ENCODE results near the gene JPT1. TPM values are rescaled to one million over a fixed set of nuclear protein-coding genes. Genes with fewer than 3 reads are reported as not detected.
"Not testable (repeated sequence)": the region's sequence is repeated elsewhere in the genome, so short reads cannot be mapped to it uniquely, and the experiment has no call there.

Gene JPT1
- total RNA-seq, 2 donors from 2014 or later: 191 to 343 TPM

DNA sequence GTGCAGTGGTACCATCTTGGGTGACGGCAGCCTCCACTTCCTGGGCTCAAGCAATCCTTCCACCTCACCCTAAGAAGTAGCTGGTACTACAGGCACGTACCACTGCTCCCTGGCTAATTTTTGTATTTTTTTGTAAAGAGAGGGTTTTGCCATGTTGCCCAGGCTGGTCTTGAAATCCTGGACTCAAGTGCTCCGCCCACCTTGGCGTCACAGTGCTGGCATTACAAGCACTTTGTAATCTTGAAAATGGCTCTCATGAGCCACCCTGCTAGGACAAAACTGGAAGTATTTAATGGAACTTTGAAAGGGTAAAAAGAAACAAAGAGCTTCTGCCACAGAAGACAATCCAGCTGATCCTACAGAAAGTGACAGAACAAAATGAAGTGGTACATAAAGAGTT is 19.2 kb upstream of the JPT1 start:
- no peak for ATAC-seq (replicated peaks)
- H3K4me3 Mint-ChIP-seq: no peak overlapping the region
- H3K27ac Mint-ChIP-seq: no peak overlapping the region
- peaks cover 100% of the 10 kb centered on the region for H3K36me3 Mint-ChIP-seq (ENCODE audit: low read depth)
- no peaks in the 10 kb centered on the region for H3K9me3 Mint-ChIP-seq
- peaks cover 4% of the 10 kb centered on the region for H3K4me1 Mint-ChIP-seq
- no peaks in the 10 kb centered on the region for H3K27me3 Mint-ChIP-seq

DNA sequence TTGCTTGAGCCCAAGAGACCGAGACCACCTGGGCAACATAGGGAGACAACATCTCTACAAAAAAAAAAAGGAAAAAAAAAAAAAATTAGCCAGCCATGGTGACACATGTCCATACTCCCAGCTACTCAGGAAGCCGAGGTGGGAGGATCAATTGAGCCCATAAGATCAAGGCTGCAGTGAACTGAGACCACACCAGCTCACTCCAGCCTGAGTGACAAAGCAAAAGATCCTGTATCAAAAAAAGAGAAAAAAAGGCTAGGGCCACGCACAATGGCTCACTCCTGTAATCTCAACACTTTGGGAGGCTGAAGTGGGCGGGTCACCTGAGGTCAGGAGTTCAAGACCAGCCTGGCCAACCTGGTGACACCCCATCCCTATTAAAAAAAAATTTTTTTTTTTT is 14.7 kb upstream of the JPT1 start:
- ATAC-seq (replicated peaks): no peak
- peaks cover 100% of the 10 kb centered on the region for H3K36me3 Mint-ChIP-seq (ENCODE audit: low read depth)
- no peaks in the 10 kb centered on the region for H3K27me3 Mint-ChIP-seq
- no peak overlapping the region for H3K27ac Mint-ChIP-seq
- H3K4me1 Mint-ChIP-seq: peaks cover 4% of the 10 kb centered on the region
- no peak overlapping the region for H3K4me3 Mint-ChIP-seq
- no peaks in the 10 kb centered on the region for H3K9me3 Mint-ChIP-seq

GRCh38 chr17:75164606-75165005 is 10.3 kb upstream of the JPT1 start:
- not testable (repeated sequence) for H3K9me3 Mint-ChIP-seq; H3K27ac Mint-ChIP-seq; H3K4me1 Mint-ChIP-seq; H3K4me3 Mint-ChIP-seq; H3K27me3 Mint-ChIP-seq; ATAC-seq (replicated peaks)
- H3K36me3 Mint-ChIP-seq (ENCODE audit: low read depth): peaks cover 61% of the 10 kb centered on the region

DNA sequence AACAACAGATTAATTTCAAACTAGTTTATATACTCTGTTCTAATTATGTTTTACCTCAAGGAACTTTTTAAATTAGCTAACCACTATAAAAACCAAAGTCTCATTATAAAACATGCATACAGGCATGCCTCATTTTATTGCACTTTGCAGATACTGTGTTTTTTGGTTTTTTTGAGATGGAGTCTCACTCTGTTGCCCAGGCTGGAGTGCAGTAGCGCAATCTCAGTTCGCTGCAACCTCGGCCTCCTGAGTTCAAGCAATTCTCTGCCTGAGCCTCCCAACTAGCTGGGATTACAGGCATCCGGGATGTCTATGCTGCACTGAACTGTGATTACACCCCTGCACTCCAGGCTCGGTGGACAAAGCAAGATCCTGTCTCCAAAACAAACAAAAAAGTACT is 8.8 kb upstream of the JPT1 start:
- Mint-ChIP-seq H3K9me3 (no peaks in the 10 kb centered on the region), H3K27me3 (no peaks in the 10 kb centered on the region), H3K27ac (no peak overlapping the region)

DNA sequence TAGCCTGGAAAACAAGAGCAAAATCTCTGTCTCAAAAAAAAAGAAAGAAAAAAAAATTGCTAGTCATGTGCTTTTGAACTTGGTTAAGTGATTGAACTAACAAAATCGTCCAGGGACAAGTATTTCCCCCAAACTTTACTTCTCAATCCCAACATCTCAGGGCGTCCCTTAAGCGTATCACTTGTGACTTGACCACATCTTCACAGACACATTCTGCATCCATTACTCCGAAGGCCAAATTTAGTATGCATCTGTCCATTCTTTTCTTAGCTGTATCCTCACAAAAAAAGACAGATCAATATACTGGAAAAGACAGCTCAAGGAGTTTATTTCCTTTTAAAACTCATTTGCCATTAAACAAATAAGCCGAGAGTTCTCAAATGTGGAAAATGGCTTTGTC is 5.9 kb upstream of the JPT1 start:
- Mint-ChIP-seq H3K4me1 (peaks cover 8% of the 10 kb centered on the region), H3K4me3 (no peak overlapping the region), H3K27me3 (no peaks in the 10 kb centered on the region), H3K9me3 (no peaks in the 10 kb centered on the region), H3K27ac (no peak overlapping the region), H3K36me3 (ENCODE audit: low read depth) (peaks cover 17% of the 10 kb centered on the region)
- ATAC-seq (replicated peaks): no peak

More for the DNA sequence above, 8.8 kb upstream of the JPT1 start:
- no peak for ATAC-seq (replicated peaks)
- Mint-ChIP-seq H3K36me3 (ENCODE audit: low read depth) (peaks cover 46% of the 10 kb centered on the region), H3K4me3 (no peak overlapping the region), H3K4me1 (no peaks in the 10 kb centered on the region)

- peak overlapping the region; percentile 72 for H3K27ac Mint-ChIP-seq
- ATAC-seq (replicated peaks): peak; percentile 42
- H3K9me3 Mint-ChIP-seq: no peaks in the 10 kb centered on the region
- no peak overlapping the region for H3K4me3 Mint-ChIP-seq
- peaks cover 13% of the 10 kb centered on the region for H3K36me3 Mint-ChIP-seq (ENCODE audit: low read depth)
- no peaks in the 10 kb centered on the region for H3K27me3 Mint-ChIP-seq
- H3K4me1 Mint-ChIP-seq: peaks cover 13% of the 10 kb centered on the region
These were observed 5.1 kb upstream of the JPT1 start for GRCh38 chr17:75159196-75160031.

GRCh38 chr17:75158480-75158879 is 4.2 kb upstream of the JPT1 start:
- not testable (repeated sequence) for H3K27me3 Mint-ChIP-seq; H3K27ac Mint-ChIP-seq; H3K9me3 Mint-ChIP-seq; H3K4me3 Mint-ChIP-seq; ATAC-seq (replicated peaks)
- peaks cover 13% of the 10 kb centered on the region for H3K4me1 Mint-ChIP-seq
- peaks cover 11% of the 10 kb centered on the region for H3K36me3 Mint-ChIP-seq (ENCODE audit: low read depth)

GRCh38 chr17:75155191-75155601 is 884 bp upstream of the JPT1 start:
- Mint-ChIP-seq H3K4me1 (peaks cover 26% of the 10 kb centered on the region), H3K4me3 (peak overlapping the region; percentile 94), H3K27ac (peak overlapping the region; percentile 85), H3K36me3 (ENCODE audit: low read depth) (peaks cover 32% of the 10 kb centered on the region), H3K9me3 (no peaks in the 10 kb centered on the region), H3K27me3 (no peaks in the 10 kb centered on the region)
- ATAC-seq (replicated peaks): no peak

GRCh38 chr17:75153780-75154194 is 525 bp downstream of the JPT1 start:
- Mint-ChIP-seq H3K4me1 (peaks cover 32% of the 10 kb centered on the region), H3K36me3 (ENCODE audit: low read depth) (peaks cover 44% of the 10 kb centered on the region), H3K4me3 (peak overlapping the region; percentile 94), H3K27ac (peak overlapping the region; percentile 85), H3K9me3 (no peaks in the 10 kb centered on the region), H3K27me3 (no peaks in the 10 kb centered on the region)
- peak; percentile 1 for ATAC-seq (replicated peaks)

DNA sequence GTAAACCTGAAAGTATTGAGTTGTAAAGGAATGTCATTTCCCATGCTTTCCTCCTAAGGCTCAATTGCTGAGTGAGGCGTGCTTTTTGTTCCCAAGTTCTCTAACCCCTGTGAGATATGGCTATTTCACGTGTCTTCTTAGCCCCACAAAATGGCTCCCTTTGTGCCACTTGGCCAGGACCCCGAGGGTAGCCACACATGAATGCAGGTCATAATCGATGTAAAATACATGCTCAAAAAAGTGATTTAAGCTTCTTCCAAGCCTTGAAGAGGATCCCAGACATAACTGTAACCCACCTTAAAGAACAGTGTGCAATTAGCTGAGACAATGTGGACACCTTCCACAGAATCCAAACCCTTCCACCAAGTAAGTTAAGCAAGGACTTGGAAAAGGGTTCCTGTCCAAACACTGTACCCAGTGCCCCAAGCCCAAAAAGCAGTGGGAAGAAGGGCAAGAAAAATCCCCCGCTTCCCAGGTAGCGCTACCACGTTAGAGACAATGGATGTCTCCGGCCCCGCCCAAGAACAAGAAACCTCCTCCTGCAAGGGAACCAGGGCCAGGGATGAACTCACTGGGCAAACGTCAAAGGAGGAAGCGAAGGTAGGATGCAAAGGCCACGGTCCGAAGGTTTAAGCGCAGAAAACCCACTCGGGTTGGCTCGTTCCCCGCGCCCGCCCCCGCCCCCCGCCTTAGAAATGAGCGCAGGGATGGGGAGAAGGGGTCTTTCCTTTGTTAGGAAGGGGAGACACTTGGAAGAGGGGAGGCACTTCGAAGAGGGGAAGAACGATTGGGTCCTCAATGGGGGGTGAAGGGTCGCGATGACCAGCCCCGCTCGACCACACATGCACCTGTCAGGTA is 1.2 kb downstream of the JPT1 start:
- H3K36me3 Mint-ChIP-seq (ENCODE audit: low read depth): peaks cover 51% of the 10 kb centered on the region
- H3K4me1 Mint-ChIP-seq: peaks cover 36% of the 10 kb centered on the region
- H3K9me3 Mint-ChIP-seq: no peaks in the 10 kb centered on the region
- peak; percentile 18 for ATAC-seq (replicated peaks)
- peak overlapping the region; percentile 85 for H3K27ac Mint-ChIP-seq
- peak overlapping the region; percentile 94 for H3K4me3 Mint-ChIP-seq
- H3K27me3 Mint-ChIP-seq: no peaks in the 10 kb centered on the region

DNA sequence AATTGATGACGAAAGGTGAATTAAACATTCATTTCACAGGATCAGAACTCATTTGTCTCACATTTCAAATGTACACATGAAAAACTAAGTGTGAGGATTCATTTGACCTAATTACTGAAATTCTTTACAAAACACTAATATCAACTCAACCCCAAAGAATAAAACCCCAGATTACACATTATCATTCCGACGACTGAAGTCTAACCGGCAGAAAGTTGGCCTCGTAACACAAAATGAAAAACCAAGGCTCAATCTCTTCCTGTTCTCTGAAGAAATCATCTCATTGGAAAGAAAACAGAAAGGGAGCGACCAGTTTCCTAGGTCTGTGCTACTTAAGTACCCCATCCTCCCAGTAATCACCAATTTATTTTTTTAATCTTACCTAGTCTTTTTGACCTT is 1.8 kb downstream of the JPT1 start:
- no peak for ATAC-seq (replicated peaks)
- Mint-ChIP-seq H3K4me1 (peaks cover 36% of the 10 kb centered on the region), H3K27me3 (no peaks in the 10 kb centered on the region), H3K27ac (peak overlapping the region; percentile 85), H3K4me3 (peak overlapping the region; percentile 94), H3K9me3 (no peaks in the 10 kb centered on the region), H3K36me3 (ENCODE audit: low read depth) (peaks cover 57% of the 10 kb centered on the region)

DNA sequence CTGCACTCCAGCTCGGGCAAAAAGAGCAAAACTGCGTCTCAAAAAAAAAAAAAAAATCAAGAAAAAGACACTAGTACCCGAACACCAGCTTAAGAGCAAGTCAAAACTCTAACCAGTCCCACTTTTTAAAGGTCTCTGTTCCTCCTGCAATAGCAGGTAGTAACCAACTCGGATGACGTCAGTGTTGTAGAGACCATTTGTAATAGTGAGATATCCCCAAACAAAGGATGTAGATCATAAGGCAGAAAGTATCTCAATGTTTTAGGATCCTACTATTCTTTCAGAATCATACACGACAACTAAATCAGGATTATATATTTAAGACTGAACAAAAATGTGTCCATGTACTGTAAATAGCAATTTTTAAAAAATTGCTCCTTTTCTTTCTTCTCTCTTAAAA is 2.4 kb downstream of the JPT1 start:
- H3K4me1 Mint-ChIP-seq: peaks cover 38% of the 10 kb centered on the region
- peaks cover 63% of the 10 kb centered on the region for H3K36me3 Mint-ChIP-seq (ENCODE audit: low read depth)
- H3K4me3 Mint-ChIP-seq: peak overlapping the region; percentile 94
- no peaks in the 10 kb centered on the region for H3K27me3 Mint-ChIP-seq
- no peaks in the 10 kb centered on the region for H3K9me3 Mint-ChIP-seq
- H3K27ac Mint-ChIP-seq: peak overlapping the region; percentile 85
- ATAC-seq (replicated peaks): no peak

GRCh38 chr17:75147878-75148546 is 6.3 kb downstream of the JPT1 start:
- peaks cover 28% of the 10 kb centered on the region for H3K4me1 Mint-ChIP-seq
- H3K36me3 Mint-ChIP-seq (ENCODE audit: low read depth): peaks cover 86% of the 10 kb centered on the region
- H3K27me3 Mint-ChIP-seq: no peaks in the 10 kb centered on the region
- H3K27ac Mint-ChIP-seq: peak overlapping the region; percentile 28
- H3K9me3 Mint-ChIP-seq: no peaks in the 10 kb centered on the region
- no peak for ATAC-seq (replicated peaks)
- no peak overlapping the region for H3K4me3 Mint-ChIP-seq

GRCh38 chr17:75146592-75146991 is 7.7 kb downstream of the JPT1 start:
- H3K4me1 Mint-ChIP-seq: peaks cover 16% of the 10 kb centered on the region
- H3K27me3 Mint-ChIP-seq: no peaks in the 10 kb centered on the region
- ATAC-seq (replicated peaks): no peak
- H3K9me3 Mint-ChIP-seq: no peaks in the 10 kb centered on the region
- H3K4me3 Mint-ChIP-seq: no peak overlapping the region
- peak overlapping the region; percentile 14 for H3K27ac Mint-ChIP-seq
- H3K36me3 Mint-ChIP-seq (ENCODE audit: low read depth): peaks cover 85% of the 10 kb centered on the region

Data from activated T-helper 17 cell treated with anti-CD3 and anti-CD28 coated beads, Interleukin-2, amount 50 U/mL, for 72 hours (primary cell).